ENCODE data around the gene CES1. TPM values are rescaled to one million over a fixed set of nuclear protein-coding genes. Genes with fewer than 3 reads are reported as not detected.

CES1 gene
- total RNA-seq, 2 experiments from 2014 or later, result not detected

GRCh38 chr16:55825115-55825728 lies 7.7 kb downstream of the CES1 start:
- no peak overlapping the region for H3K27ac Mint-ChIP-seq
- no peak overlapping the region for H3K4me3 Mint-ChIP-seq
- POLR2A ChIA-PET, result no interaction called here
- ATAC-seq (no peak), DNase-seq (no peak)
- TF ChIP-seq, protein P1, sequence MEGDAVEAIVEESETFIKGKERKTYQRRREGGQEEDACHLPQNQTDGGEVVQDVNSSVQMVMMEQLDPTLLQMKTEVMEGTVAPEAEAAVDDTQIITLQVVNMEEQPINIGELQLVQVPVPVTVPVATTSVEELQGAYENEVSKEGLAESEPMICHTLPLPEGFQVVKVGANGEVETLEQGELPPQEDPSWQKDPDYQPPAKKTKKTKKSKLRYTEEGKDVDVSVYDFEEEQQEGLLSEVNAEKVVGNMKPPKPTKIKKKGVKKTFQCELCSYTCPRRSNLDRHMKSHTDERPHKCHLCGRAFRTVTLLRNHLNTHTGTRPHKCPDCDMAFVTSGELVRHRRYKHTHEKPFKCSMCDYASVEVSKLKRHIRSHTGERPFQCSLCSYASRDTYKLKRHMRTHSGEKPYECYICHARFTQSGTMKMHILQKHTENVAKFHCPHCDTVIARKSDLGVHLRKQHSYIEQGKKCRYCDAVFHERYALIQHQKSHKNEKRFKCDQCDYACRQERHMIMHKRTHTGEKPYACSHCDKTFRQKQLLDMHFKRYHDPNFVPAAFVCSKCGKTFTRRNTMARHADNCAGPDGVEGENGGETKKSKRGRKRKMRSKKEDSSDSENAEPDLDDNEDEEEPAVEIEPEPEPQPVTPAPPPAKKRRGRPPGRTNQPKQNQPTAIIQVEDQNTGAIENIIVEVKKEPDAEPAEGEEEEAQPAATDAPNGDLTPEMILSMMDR (IDR thresholded peaks at IDR 0.05), result no peak
- intact Hi-C loops (cut with micrococcal nuclease), result no loop called here
- H3K4me1 Mint-ChIP-seq (ENCODE audit: low read depth), result no peaks in the 10 kb centered on the region
- peaks cover 3% of the 10 kb centered on the region for H3K27me3 Mint-ChIP-seq
- no peaks in the 10 kb centered on the region for H3K9me3 Mint-ChIP-seq
- CTCF ChIA-PET, result no interaction called here
- no peaks in the 10 kb centered on the region for H3K36me3 Mint-ChIP-seq (ENCODE audit: low read depth)

DNA sequence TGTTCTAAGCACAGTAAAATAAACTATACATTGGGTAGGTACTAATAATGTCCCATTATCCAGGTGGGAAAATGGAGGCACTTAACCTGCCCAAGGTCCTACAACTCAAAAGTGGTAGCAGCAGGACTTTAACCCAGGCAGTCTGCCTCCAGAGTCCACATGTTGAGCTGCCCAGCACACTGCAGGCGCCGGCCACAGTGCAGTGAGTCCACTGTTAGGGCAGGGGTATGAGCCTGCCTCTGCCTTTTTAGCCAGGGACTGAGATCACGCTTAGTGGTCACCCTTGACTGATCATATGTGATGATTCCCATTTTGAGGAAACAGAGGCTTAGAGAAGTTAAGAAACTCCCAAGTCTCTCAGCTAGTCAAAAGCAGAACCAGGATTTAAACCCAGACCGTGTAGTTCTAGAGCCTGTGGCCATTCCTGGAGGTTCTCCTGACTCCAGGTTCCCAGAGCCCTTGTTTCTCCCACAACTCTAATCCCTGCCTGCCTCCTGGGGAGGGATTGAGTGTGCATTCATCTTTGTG lies 8.4 kb downstream of the CES1 start:
- H3K27ac Mint-ChIP-seq, result no peak overlapping the region
- intact Hi-C loops (cut with micrococcal nuclease), result no loop called here
- ChIA-PET CTCF (no interaction called here), POLR2A (no interaction called here)
- DNase-seq, result no peak
- no peaks in the 10 kb centered on the region for H3K36me3 Mint-ChIP-seq (ENCODE audit: low read depth)
- TF ChIP-seq, protein P1 (IDR thresholded peaks at IDR 0.05), result no peak
- H3K9me3 Mint-ChIP-seq, result no peaks in the 10 kb centered on the region
- ATAC-seq, result no peak
- H3K4me3 Mint-ChIP-seq, result no peak overlapping the region
- H3K27me3 Mint-ChIP-seq, result peaks cover 3% of the 10 kb centered on the region
- no peaks in the 10 kb centered on the region for H3K4me1 Mint-ChIP-seq (ENCODE audit: low read depth)

GRCh38 chr16:55822280-55822810 lies 10.6 kb downstream of the CES1 start:
- POLR2A ChIA-PET, result no interaction called here
- TF ChIP-seq, protein P1 (IDR thresholded peaks at IDR 0.05), result no peak
- no peaks in the 10 kb centered on the region for H3K36me3 Mint-ChIP-seq (ENCODE audit: low read depth)
- H3K27me3 Mint-ChIP-seq, result peaks cover 6% of the 10 kb centered on the region
- CTCF ChIA-PET, result no interaction called here
- DNase-seq (no peak), ATAC-seq (no peak)
- no peak overlapping the region for H3K4me3 Mint-ChIP-seq
- intact Hi-C loops (cut with micrococcal nuclease), result no loop called here
- no peaks in the 10 kb centered on the region for H3K4me1 Mint-ChIP-seq (ENCODE audit: low read depth)
- H3K9me3 Mint-ChIP-seq, result no peaks in the 10 kb centered on the region
- H3K27ac Mint-ChIP-seq, result no peak overlapping the region

GRCh38 chr16:55821210-55821609 lies 11.7 kb downstream of the CES1 start:
- CTCF ChIA-PET, result no interaction called here
- Mint-ChIP-seq H3K27ac (no peak overlapping the region), H3K36me3 (ENCODE audit: low read depth) (no peaks in the 10 kb centered on the region), H3K9me3 (no peaks in the 10 kb centered on the region), H3K4me1 (ENCODE audit: low read depth) (no peaks in the 10 kb centered on the region), H3K27me3 (peaks cover 9% of the 10 kb centered on the region), H3K4me3 (no peak overlapping the region)
- POLR2A ChIA-PET, result no interaction called here
- TF ChIP-seq, protein P1 (IDR thresholded peaks at IDR 0.05), result no peak
- ATAC-seq, result no peak
- intact Hi-C loops (cut with micrococcal nuclease), result no loop called here
- no peak for DNase-seq

DNA sequence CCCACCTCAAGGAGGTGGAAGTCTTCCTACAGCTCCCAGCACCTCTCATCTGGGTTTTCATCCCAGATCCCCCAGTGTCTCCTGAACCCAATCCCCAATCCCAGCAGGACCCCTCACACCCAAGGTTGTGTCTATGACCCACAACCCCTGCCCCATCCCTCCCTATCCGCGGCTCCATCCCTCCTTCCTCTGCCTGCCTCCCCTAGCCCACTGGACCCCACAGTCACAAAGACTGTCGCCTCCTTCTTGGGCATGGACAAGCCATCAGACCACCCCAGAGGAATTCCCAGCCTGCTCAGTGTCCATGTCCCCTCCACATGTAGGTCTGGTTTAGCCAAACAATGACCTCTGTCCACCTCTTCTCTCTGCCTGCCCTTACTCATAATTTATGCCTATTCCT lies 12.3 kb downstream of the CES1 start:
- Mint-ChIP-seq H3K4me3 (no peak overlapping the region), H3K9me3 (no peaks in the 10 kb centered on the region), H3K36me3 (ENCODE audit: low read depth) (no peaks in the 10 kb centered on the region), H3K4me1 (ENCODE audit: low read depth) (no peaks in the 10 kb centered on the region), H3K27ac (no peak overlapping the region), H3K27me3 (peaks cover 12% of the 10 kb centered on the region)
- DNase-seq (no peak), ATAC-seq (no peak)
- intact Hi-C loops (cut with micrococcal nuclease), result no loop called here
- TF ChIP-seq, protein P1 (IDR thresholded peaks at IDR 0.05), result no peak
- ChIA-PET CTCF (no interaction called here), POLR2A (no interaction called here)
